ENCODE measurements around the gene CHPT1.

DNA sequence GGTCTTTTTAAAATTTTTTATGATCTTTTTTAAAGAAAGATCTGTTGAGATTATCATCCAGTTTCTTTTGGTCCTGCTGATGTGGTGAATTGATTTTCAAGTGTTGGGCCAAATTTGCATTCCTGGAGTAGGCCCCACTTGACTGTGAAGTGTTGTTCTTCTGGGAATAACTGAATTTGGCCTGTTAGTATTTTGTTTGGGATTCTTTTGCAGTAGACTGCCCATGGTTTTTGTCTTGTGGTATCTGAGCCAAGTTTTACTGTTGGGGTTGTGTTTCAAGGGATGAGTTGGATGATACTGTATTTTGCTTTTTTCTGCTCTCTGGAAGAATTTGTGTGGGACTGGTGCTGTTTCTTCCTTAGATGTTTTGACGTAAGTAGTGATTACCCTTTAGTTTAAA is 45.8 kb downstream of the CHPT1 start:
- TF ChIP-seq POLR2A (IDR thresholded peaks at IDR 0.05), result no peak
- TF ChIP-seq CTCF (IDR thresholded peaks at IDR 0.05 in 8 of 11, conservative IDR thresholded peaks at IDR 0.05 in 3 of 11), result no peak

Measured in spleen (tissue), 7 donors.